Renal pelvis (tissue), 4 donors: Measurements from ENCODE around the gene SPRY1. TPM values are rescaled to one million over a fixed set of nuclear protein-coding genes. Genes with fewer than 3 reads are reported as not detected.

Source experiments
- DNase-seq: peaks from one replicate; pipeline ENCODE4 v3.0.0-alpha.2; 2013
- polyA plus RNA-seq, 3 donors: library from polyadenylated mRNA; unstranded; fragments of 120-200 nt; gene quantifications; one replicate each; pipeline ENCODE4 v1.2.1, GENCODE V29; 2013; ENCODE audit not compliant: insufficient read length in 3 of 3

The SPRY1 gene
- polyA plus RNA-seq, 3 donors = 80.8 to 93.7 (median 86.0) TPM

DNA sequence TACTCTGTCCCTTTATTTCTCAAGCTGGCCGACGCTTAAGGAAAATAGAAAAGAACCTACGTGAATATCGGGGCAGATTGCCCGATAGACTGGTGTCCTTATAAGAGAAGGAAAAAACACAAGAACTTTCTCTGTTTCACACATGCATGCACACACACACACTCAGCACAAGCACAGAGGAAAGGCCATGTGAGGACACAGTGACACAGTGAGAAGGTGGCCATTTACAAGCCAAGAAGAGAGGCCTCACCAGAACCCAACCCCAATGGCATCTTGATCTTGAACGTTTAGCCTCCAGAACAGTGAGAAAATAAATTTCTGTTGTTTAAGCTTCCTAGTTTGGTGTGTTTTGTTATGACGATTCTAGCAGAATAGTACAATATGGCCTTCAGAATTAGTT, 37.0 kb downstream of the SPRY1 start:
- no peak for DNase-seq

- DNase-seq = no peak
Measured at GRCh38 chr4:123433976-123434375, 37.4 kb downstream of the SPRY1 start.

DNA sequence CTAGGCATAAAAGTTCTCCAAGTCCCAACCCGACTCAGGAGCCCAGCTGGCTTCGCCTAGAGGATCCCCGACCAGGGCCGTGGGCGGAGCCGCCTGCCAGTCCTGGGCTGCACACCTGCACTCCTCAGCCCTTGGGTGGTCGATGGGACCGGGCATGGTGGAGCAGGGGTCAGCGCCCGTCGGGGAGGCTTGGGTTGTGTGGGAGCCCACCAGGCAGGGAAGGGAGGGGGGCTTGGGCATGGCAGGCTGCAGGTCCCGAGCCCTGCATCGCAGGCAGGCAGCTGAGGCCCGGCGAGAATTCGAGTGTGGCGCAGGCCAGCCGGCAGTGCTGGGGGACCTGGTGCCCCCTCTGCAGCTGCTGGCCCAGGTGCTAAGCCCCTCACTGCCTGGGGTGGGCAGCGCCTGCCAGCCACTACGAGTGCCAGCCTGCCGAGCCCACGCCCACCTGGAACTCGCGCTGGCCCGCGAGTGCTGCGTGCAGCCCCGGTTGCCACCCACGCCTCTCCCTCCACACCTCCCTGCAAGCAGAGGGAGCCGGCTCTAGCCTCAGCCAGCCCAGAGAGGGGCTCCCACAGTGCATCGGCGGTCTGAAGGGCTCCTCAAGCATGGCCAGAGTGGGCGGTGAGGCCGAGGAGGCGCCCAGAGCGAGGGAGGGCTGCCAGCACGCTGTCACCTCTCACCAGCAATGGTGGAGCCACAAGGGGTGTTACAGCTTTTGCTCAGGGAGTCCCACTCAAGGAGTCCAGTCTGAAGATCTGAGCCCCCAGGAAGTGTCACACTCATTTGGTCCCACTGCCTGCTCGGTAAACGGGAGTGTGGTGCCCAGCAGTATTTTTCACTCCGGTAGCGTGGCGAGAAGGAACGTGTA, 38.9 kb downstream of the SPRY1 start:
- DNase-seq = no peak

DNA sequence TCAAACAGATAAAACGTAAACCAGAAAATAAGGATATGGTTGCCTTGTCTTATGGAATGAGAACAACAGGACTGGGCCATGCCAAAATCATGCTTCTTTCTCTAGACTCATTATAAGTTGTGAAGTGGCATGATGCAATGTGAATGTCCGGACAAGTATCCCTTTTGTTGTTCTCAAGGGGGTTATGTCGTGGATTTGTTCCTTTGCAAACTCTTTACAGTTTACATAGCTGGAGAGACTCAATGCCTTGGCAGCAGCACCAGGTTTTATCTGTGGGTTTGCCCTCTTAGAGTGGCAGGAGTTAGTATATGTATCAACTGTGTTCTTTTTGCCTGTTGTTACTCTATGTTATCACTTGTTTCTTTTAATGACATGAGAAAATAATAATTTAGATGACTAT, 41.4 kb downstream of the SPRY1 start:
- no peak for DNase-seq

DNA sequence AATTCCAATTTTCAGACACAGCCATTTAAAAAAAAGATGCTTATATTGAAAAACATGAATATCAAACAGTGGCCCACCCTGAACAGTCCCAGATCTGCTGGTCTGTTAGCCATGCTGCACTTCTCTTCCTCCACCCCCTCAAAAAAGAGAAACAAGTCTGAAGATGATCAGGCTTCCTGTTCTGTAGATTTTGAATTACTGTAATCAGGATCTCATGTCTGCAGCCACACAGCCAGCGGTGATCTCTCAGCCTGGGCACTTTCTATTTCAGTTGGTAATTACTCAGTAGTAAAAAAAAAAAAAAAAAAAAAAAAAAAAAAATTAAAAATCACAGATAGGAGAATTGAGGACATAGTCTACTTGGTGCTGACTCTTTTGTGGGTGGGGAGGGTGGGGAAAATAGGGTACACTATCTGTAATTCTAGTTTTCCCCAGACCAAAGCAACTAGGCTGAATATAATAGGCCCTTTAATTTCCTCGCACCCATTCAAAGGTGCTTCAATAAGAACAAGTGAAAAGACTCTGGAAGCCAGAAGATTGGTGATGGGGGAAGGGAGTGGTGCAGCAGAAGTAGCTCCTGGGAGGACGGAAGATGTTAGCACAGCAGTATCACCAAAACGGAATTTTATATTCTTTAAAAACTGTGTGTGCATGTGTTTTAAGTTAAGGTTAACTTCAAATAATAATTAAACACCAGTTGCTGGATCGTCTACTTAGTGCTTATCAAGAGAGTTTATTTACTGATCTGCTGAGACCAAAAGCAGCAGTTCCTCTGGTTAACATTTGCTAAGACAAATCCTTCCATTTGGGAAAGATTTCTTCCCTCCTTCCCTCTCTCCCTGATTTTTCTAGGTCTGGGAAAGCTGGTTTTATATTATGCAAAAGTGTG, 47.0 kb downstream of the SPRY1 start:
- no peak for DNase-seq

- DNase-seq = peak; percentile 86
Measured at GRCh38 chr4:123444290-123444731, 47.7 kb downstream of the SPRY1 start.

DNA sequence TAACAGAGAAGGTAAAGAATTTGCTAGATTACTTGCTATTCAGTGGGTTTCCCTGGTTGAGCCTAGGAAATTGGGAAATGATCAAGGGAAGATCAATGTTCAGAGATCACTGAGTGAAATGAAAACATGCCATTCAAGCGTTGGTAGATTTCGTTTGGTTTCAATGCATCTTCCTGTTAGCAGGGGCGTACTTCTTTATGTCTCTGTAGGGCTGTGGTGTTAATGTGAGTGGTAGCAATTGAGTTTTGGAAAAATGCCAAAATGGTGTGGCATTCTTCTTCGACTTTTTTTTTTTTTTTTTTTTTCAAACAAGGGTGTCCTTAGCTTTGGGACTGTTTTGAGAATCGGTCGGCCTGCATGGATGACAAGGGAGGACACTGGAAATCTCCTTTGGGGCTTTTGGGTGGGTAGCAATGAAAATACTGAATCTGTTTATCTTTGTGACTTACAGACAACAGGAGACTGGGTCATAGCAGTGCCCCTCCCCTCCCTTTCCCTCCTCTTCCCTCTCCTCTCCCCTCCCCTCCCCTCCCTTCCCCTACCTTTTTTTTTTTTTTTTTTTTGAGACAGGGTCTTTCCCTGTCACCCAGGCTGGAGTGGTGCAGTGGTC, 50.4 kb downstream of the SPRY1 start:
- no peak for DNase-seq

GRCh38 chr4:123449362-123449761, 52.8 kb downstream of the SPRY1 start:
- no peak for DNase-seq

- DNase-seq = no peak
Measured at GRCh38 chr4:123449780-123450179, 53.2 kb downstream of the SPRY1 start.

DNA sequence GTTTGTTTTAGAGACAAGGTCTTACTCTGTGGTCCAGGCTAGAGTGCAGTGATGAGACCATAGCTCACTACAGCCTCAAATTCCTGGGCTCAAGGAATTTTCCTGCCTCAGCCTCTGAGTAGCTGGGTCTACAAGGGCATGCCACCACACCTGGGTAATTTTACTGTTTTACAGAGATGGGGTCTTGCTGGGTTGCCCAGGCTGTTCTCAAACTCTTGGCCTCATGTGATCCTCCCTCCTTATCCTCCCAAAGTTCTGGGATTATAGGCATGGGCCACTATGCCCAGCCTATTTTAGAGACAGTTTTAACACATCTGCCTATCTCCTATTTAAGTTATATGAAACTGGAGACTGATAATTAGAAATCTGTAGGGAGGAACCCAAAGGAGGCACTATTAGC, 53.8 kb downstream of the SPRY1 start:
- no peak for DNase-seq

DNA sequence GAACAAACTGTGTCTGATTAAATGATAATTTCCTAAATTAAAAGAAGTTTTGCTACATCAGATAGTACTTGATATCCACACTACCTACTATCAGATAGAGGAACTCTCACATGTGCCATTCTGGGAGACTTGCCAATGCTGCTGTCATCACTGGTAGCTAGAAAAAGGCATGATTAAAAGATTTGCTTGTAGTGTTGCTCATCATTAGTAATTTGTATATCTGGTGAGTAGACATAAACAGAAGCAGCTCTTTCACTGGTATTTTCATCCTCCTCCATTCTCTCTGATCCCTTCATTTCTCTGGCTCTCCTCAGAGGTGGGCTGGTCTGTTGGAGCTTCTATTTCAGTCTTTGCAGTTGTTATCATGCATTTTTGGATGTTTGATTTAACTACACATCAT, 56.0 kb downstream of the SPRY1 start:
- DNase-seq = no peak

DNA sequence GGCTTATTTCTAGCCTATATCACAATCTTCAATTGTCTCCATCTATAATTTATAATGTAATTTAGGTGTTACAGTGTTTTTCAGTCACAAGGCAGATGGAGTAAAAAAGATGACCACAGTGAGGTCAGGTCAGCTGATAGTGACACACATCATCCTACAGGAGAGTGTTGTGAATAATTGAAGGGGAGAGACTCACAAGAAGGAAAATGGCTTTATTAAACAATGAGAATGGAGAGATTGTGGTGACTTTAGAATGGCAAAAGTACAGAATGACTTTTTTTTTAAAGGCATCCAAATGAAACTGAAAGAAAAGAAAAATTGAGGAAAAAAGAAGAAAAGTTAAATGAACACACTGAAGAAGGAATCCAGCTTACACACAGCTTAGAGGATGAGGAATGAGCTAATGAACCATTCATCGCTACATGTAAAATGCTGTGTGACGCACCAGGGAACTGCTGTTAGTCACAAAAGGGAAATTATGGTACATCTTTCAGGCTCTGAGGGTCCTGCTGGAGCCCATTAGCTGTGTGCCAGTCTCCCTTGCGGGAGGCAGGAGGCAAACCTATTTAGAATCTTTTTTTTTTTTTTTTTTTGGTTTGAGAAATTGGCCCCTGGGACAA, 56.6 kb downstream of the SPRY1 start:
- no peak for DNase-seq
